ENCODE measurements around the gene NCKAP5L. TPM values are rescaled to one million over a fixed set of nuclear protein-coding genes. Genes with fewer than 3 reads are reported as not detected.

NCKAP5L gene
- total RNA-seq, 4 donors from 2014 or later = 8.4 to 15.5 (median 10.4) TPM

- Histone ChIP-seq H3K9me3 (no peaks in the 10 kb centered on the region), H3K4me3 (no peak overlapping the region), H3K27ac (no peak overlapping the region), H3K36me3 (peaks cover 0 to 44% of the 10 kb centered on the region in 2 donors), H3K27me3 (no peaks in the 10 kb centered on the region), H3K4me1 (peaks cover under 1 to 4% of the 10 kb centered on the region in 2 donors)
- no peak for TF ChIP-seq CTCF (IDR thresholded peaks at IDR 0.05 in 4 of 5, conservative IDR thresholded peaks at IDR 0.05 in 1 of 5)
- TF ChIP-seq POLR2A (IDR thresholded peaks at IDR 0.05) = no peak
- DNase-seq (no peak), ATAC-seq (no peak)
- intact Hi-C loops (cut with DNase I; ENCODE audit: low total_unique reads) = no loop called here
- in situ Hi-C loops (cut with MboI; ENCODE audit: low sequenced_read_pairs in 4 of 4) = no loop called here
These were observed 33.2 kb downstream of the NCKAP5L start for GRCh38 chr12:49794811-49795653.

- H3K4me1 ChIP-seq = no peaks in the 10 kb centered on the region
- intact Hi-C loops (cut with DNase I; ENCODE audit: low total_unique reads) = no loop called here
- ATAC-seq (no peak), DNase-seq (no peak)
- in situ Hi-C loops (cut with MboI; ENCODE audit: low sequenced_read_pairs in 4 of 4) = no loop called here
- H3K4me3 ChIP-seq = no peak overlapping the region
- H3K27me3 ChIP-seq = no peaks in the 10 kb centered on the region
- H3K36me3 ChIP-seq = peaks cover 0 to 44% of the 10 kb centered on the region in 2 donors
- TF ChIP-seq CTCF (IDR thresholded peaks at IDR 0.05 in 4 of 5, conservative IDR thresholded peaks at IDR 0.05 in 1 of 5) = no peak
- no peak for TF ChIP-seq POLR2A (IDR thresholded peaks at IDR 0.05)
- H3K27ac ChIP-seq = no peak overlapping the region
- H3K9me3 ChIP-seq = no peaks in the 10 kb centered on the region
These were observed 34.2 kb downstream of the NCKAP5L start for GRCh38 chr12:49794021-49794420.

- H3K9me3 ChIP-seq = no peaks in the 10 kb centered on the region
- ATAC-seq (no peak), DNase-seq (no peak)
- H3K36me3 ChIP-seq = peaks cover 0 to 40% of the 10 kb centered on the region in 2 donors
- H3K27me3 ChIP-seq = no peaks in the 10 kb centered on the region
- intact Hi-C loops (cut with DNase I; ENCODE audit: low total_unique reads) = no loop called here
- no peak overlapping the region for H3K27ac ChIP-seq
- H3K4me3 ChIP-seq = no peak overlapping the region
- TF ChIP-seq CTCF (IDR thresholded peaks at IDR 0.05 in 4 of 5, conservative IDR thresholded peaks at IDR 0.05 in 1 of 5) (no peak), POLR2A (IDR thresholded peaks at IDR 0.05) (no peak)
- in situ Hi-C loops (cut with MboI; ENCODE audit: low sequenced_read_pairs in 4 of 4) = no loop called here
- no peaks in the 10 kb centered on the region for H3K4me1 ChIP-seq
These were observed 34.6 kb downstream of the NCKAP5L start for GRCh38 chr12:49793620-49794019.

GRCh38 chr12:49792976-49793580 lies 35.1 kb downstream of the NCKAP5L start:
- in situ Hi-C loops (cut with MboI; ENCODE audit: low sequenced_read_pairs in 4 of 4) (no loop called here), intact Hi-C loops (cut with DNase I; ENCODE audit: low total_unique reads) (no loop called here)
- Histone ChIP-seq H3K36me3 (peaks cover 0 to 34% of the 10 kb centered on the region in 2 donors), H3K4me1 (no peaks in the 10 kb centered on the region), H3K27ac (no peak overlapping the region), H3K9me3 (no peaks in the 10 kb centered on the region), H3K27me3 (no peaks in the 10 kb centered on the region), H3K4me3 (no peak overlapping the region)
- no peak for TF ChIP-seq CTCF (IDR thresholded peaks at IDR 0.05 in 4 of 5, conservative IDR thresholded peaks at IDR 0.05 in 1 of 5)
- no peak for TF ChIP-seq POLR2A (IDR thresholded peaks at IDR 0.05)
- ATAC-seq (no peak), DNase-seq (no peak)
